ENCODE measurements around the gene ZNF107. TPM values are rescaled to one million over a fixed set of nuclear protein-coding genes. Genes with fewer than 3 reads are reported as not detected.

ZNF107 gene
- total RNA-seq = 0.85 TPM

GRCh38 chr7:64665980-64666662 lies at the start of gene ZNF107:
TSS of gene ZNF107 (plus strand) at chr7:64666133. CDS start at chr7:64666283, 150 bp downstream.
- Histone ChIP-seq H3K4me1 (no peaks in the 10 kb centered on the region), H3K36me3 (peaks cover 0 to 5% of the 10 kb centered on the region in 2 donors), H3K4me3 (peak within 1 kb of the TSS; percentile 67 to 88), H3K9me3 (no peaks in the 10 kb centered on the region), H3K27ac (peak within 1 kb of the TSS; percentile 42 to 82), H3K27me3 (no peaks in the 10 kb centered on the region)
- DNase-seq (ENCODE audit: low spot score in 2 of 2) = peak; percentile 82 to 94
- intact Hi-C loops (cut with DNase I) = loop anchor here (2.0 to 10.0 kb wide), 7 partner anchors 104 to 709 kb away; partner anchors contain the start of genes ZNF138, ZNF273, ZNF680 and ZNF736
- no peak for TF ChIP-seq CTCF (IDR thresholded peaks at IDR 0.05)

DNA sequence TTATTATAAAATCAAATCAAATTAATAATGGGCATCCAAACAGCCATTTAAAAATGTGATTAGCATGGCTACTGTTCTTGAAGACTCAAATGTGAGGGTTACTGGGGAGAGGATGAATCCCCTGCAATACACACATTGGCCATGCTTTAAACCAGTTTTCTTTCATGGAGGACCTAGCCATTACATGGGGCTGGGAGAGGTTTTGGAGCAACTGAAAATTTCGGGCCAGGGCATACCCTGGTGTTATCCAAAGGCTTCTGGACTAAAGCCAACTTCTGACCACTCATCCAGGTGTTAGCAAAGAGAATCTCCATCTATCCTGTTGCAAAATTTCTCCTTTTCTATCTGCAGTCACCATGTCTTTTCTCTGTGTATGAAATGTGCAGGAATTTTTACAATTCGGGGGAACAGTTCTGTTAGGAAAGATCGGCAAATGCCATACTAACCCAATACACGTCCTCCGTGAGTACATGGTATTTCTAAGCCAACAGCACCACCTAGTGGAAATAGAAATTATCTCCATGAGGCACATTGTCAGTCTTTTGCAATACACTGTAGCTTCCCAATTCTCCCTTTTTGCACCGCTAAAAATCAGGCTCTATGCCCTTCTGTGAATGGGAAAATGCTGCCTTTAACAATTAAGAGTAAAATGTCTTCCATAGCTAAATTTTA lies 47.0 kb upstream of the ZNF107 start:
- Histone ChIP-seq H3K4me3 (no peak overlapping the region), H3K4me1 (no peaks in the 10 kb centered on the region), H3K9me3 (peaks cover 0 to 4% of the 10 kb centered on the region in 2 donors), H3K27me3 (no peaks in the 10 kb centered on the region), H3K27ac (no peak overlapping the region), H3K36me3 (no peaks in the 10 kb centered on the region)
- peak; percentile 42 to 69 (median 43) for TF ChIP-seq CTCF (IDR thresholded peaks at IDR 0.05)
- intact Hi-C loops (cut with DNase I) = loop anchor here (5.0 kb wide), 2 partner anchors 52 to 437 kb away; no protein-coding TSS in a partner anchor
- DNase-seq (ENCODE audit: low spot score in 2 of 2) = no peak

DNA sequence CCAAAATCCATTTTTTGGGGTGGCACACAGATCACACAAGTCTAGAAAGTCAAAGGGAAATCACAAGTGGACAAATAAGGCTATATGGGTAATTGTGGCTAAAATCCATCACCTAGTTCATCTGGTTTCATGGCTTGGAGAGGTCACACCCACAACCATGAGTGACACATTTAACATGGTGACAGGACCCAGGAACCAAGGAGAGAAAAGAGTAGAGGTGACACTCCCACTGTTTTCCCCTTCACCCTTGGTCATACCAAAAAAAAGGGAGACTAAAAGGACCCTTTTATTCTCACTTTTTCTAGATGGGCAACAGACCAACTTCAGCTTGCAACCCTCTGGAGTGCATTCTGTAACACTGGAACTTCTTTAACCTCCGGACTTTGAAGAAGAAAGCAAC lies 46.2 kb upstream of the ZNF107 start:
- H3K27me3 ChIP-seq = no peaks in the 10 kb centered on the region
- intact Hi-C loops (cut with DNase I) = loop anchor here (5.0 kb wide), 2 partner anchors 52 to 437 kb away; no protein-coding TSS in a partner anchor
- no peak overlapping the region for H3K4me3 ChIP-seq
- H3K4me1 ChIP-seq = no peaks in the 10 kb centered on the region
- H3K36me3 ChIP-seq = no peaks in the 10 kb centered on the region
- TF ChIP-seq CTCF (IDR thresholded peaks at IDR 0.05) = no peak
- peaks cover 0 to 4% of the 10 kb centered on the region in 2 donors for H3K9me3 ChIP-seq
- no peak overlapping the region for H3K27ac ChIP-seq
- DNase-seq (ENCODE audit: low spot score in 2 of 2) = no peak

GRCh38 chr7:64621656-64622055 lies 44.3 kb upstream of the ZNF107 start:
- intact Hi-C loops (cut with DNase I) = no loop called here
- DNase-seq (ENCODE audit: low spot score in 2 of 2) = no peak
- H3K27me3 ChIP-seq = no peaks in the 10 kb centered on the region
- H3K4me3 ChIP-seq = no peak overlapping the region
- no peak for TF ChIP-seq CTCF (IDR thresholded peaks at IDR 0.05)
- H3K4me1 ChIP-seq = peaks cover 0 to 3% of the 10 kb centered on the region in 2 donors
- no peaks in the 10 kb centered on the region for H3K36me3 ChIP-seq
- peaks cover 0 to 4% of the 10 kb centered on the region in 2 donors for H3K9me3 ChIP-seq
- H3K27ac ChIP-seq = no peak overlapping the region

DNA sequence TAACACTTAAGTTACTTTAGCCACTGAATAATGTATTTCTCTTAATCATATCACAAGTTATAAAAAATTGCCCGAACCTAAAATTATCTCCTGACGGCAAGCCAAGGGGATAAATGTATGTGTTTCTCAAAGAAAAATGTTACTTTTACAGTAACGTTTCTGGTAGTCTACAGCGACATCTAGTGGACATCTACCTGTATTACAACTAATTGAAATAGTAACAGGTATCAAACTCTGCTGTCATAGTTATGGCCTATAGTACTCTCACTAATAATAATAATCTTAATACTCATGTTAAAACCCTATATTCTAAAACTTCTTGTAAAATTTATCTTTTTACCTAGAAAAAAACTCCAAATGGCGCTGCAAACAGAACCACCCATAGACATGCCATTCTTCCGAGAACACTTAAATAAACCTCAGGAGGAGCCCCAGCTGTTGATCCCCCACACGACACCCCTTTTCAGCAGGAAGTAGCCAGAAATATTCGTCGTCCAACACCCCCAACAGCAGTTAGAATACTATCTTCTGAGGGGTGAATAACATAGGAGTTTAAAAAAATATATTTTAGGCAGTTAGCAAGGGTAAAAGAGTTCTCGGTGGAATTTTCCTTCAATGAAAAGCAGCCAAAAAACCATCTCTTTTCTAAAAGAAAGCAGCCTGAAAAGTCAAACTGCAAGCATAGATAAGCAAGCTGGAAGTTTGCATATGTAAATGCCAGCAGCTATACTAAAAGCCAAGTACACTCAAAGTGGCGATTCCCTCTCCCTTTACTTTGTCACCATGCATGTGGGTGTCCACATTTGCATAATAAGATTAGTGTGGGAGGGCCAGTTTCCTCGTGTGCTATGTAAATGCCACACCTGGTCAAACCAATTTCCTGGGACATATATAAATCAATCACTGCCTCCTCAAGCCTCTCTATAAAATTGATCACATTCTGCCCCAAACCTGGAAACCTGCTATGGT lies 40.5 kb upstream of the ZNF107 start:
- H3K4me3 ChIP-seq = no peak overlapping the region
- no peak for DNase-seq (ENCODE audit: low spot score in 2 of 2)
- no peaks in the 10 kb centered on the region for H3K27me3 ChIP-seq
- no peaks in the 10 kb centered on the region for H3K9me3 ChIP-seq
- peak; percentile 40 to 80 (median 68) for TF ChIP-seq CTCF (IDR thresholded peaks at IDR 0.05)
- H3K27ac ChIP-seq = no peak overlapping the region
- H3K4me1 ChIP-seq = peaks cover 0 to 3% of the 10 kb centered on the region in 2 donors
- intact Hi-C loops (cut with DNase I) = no loop called here
- H3K36me3 ChIP-seq = no peaks in the 10 kb centered on the region

Measured in ascending aorta (tissue), 2 donors.